ENCODE data around the gene LRRC75A.

GRCh38 chr17:16418685-16419068 lies 73.3 kb downstream of the LRRC75A start:
- TF ChIP-seq, protein P1, sequence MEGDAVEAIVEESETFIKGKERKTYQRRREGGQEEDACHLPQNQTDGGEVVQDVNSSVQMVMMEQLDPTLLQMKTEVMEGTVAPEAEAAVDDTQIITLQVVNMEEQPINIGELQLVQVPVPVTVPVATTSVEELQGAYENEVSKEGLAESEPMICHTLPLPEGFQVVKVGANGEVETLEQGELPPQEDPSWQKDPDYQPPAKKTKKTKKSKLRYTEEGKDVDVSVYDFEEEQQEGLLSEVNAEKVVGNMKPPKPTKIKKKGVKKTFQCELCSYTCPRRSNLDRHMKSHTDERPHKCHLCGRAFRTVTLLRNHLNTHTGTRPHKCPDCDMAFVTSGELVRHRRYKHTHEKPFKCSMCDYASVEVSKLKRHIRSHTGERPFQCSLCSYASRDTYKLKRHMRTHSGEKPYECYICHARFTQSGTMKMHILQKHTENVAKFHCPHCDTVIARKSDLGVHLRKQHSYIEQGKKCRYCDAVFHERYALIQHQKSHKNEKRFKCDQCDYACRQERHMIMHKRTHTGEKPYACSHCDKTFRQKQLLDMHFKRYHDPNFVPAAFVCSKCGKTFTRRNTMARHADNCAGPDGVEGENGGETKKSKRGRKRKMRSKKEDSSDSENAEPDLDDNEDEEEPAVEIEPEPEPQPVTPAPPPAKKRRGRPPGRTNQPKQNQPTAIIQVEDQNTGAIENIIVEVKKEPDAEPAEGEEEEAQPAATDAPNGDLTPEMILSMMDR (IDR thresholded peaks at IDR 0.05), result no peak
- TF ChIP-seq POLR2A (IDR thresholded peaks at IDR 0.05), result no peak
